ELF-1 (cell line): ENCODE data around the gene MMRN2.

Source experiments
- DNase-seq: peaks from one replicate; pipeline ENCODE4 v3.0.0-alpha.2; 2016; ENCODE audit warnings: low read depth, low spot score

The MMRN2 gene

DNA sequence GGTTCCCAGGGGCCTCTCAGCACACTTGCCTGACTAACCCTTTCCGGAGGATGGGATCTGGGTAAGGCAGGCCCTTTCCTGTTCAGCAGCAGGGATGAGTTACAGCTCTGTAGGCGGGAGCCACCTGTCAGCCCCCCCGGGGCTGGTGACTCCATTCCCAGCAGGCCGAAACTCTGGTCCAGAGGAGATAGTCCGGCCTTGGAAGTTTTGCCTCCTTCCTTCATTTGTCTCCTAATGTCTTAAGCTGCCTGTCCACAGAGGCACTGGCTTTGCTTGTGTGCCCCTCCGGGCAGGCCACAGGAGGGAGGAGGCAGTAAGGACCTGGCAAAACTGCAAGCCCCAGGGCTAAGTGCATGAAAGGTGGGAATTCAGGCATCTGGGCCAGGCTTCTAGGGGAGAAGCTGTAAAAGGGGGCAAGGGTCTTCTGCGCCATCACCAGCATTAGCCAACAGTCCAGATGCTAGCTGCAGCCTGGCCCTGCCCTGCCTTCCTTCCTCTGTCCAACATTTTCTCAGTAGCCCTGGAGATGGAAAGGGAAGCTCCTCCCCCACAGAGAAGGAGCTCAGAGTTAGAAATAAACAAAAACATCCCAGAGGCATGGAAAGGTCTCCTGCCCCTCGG is 12.1 kb upstream of the MMRN2 start:
- DNase-seq = peak; percentile 64

DNA sequence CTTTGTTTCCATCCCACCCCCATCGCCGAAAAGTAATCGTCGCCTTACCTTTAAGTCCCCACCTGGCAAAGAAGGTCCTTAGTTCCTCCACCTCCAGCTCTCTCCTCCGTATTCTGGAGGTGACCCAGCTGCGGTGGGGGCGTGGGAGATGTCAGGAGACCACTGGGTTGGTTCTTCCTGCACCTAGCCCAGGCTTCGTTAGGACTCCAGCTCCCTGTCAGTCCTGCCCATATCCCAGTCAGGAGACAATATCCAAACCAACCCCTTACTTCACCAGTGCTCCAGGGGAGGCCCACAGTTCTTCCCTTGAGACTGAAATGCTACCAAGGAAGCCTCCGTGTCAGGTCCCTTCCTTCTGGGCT is 11.6 kb upstream of the MMRN2 start:
- no peak for DNase-seq

DNA sequence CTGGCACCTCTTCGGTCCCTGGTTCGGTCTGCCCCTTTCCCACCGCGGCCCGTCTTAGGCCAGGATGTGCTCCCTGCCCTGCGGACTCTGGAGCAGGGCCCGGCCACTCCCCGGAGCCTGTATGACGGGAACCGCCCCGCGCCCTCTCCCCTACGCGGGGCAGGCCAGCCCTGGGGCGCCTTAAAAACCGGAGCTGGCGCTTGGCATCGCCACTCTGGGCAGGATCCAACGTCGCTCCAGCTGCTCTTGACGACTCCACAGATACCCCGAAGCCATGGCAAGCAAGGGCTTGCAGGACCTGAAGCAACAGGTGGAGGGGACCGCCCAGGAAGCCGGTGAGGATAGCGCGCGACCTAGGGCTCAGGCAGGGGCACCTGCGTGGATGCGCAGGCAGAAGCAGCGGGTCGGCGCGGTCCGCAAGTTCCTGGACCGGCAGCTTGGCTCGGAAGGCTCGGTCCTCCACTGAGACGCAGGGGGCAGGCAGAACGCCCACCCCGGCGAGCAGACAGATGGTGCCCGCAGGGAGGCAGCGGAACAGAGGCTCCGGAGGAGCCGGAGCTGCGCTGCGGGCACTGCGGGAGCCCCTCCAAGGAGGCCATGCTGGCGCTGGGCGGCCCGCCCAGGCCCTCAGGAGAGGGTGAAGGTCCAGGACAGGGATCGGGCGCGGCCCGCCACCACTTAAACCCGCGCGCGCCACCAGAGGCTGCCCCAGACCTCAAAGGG is 11.0 kb upstream of the MMRN2 start, which contains the start of gene ADIRF:
ADIRF (plus strand) TSS at position 212 of the 723 bp plus-strand sequence; CDS start at position 275, 63 bp downstream.
- peak; percentile 39 for DNase-seq

DNA sequence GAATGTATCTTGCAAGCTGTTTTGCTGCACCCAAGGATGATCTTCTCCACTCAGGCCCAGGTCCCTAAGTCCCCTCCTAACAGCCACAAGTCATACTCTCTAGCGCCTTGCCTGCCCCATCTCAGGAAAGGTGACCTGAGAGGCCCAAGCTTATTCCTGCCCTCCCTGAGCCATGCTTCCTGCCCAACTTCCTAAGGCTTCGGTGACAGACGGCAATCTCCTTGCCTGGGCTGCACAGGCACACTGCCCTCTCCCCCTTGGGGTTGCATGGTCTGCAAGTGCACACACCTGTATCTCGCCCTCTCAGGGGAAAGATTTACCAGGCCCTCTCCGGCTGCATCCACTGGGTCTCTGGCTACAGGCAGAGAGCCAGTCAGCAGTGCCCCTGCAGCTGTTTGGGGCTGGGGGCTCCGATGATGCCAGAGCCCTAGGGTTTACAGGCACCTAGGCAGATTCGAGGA is 10.1 kb upstream of the MMRN2 start:
- DNase-seq = no peak

DNA sequence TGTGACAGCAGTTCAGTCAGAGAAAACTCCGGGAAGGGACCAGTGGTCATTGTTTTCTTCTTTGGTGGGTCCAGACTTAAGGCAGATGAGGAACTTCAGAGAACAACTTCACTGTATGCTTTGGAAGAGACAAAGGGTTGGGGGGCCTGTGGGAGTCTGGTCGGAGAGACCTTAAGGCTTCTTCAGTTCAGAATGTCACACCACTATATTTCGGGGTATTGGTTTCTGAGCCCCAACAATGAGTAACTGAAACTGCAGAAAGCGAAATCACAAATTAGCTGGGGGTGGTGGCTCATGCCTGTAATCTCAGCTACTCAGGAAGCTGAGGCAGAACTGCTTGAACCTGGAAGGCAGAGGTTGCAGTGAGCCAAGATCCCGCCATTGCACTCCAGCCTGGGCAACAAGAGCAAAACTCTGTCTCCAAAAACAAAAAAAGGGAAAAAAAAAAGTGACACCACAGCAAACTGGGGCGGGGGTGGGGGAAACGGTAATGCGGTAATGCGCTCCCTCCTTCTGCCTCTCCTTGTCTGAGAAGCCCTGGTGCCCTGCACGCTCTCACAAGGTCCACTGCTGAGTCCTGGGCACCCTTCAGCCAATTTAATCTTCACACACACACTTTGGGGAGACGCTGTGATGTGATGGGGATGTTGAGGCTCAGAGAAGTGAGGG is 8.7 kb upstream of the MMRN2 start:
- DNase-seq = no peak

DNA sequence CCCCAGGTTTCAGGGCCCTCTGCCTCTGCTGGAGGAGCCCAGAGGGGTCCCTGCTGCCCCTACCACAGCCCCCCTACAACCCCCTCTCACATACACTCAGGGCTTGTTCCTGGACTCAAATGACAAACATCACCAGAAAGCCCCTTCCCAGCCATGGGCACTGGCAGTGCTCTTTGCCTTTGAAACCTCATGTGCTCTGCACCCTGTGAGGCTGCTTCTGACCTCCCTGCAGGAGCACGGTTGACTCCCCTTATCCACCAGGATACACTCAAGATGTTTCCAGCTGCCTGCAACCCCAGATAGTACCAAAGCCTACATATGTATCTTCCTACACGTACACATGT is 7.4 kb upstream of the MMRN2 start:
- DNase-seq = no peak

DNA sequence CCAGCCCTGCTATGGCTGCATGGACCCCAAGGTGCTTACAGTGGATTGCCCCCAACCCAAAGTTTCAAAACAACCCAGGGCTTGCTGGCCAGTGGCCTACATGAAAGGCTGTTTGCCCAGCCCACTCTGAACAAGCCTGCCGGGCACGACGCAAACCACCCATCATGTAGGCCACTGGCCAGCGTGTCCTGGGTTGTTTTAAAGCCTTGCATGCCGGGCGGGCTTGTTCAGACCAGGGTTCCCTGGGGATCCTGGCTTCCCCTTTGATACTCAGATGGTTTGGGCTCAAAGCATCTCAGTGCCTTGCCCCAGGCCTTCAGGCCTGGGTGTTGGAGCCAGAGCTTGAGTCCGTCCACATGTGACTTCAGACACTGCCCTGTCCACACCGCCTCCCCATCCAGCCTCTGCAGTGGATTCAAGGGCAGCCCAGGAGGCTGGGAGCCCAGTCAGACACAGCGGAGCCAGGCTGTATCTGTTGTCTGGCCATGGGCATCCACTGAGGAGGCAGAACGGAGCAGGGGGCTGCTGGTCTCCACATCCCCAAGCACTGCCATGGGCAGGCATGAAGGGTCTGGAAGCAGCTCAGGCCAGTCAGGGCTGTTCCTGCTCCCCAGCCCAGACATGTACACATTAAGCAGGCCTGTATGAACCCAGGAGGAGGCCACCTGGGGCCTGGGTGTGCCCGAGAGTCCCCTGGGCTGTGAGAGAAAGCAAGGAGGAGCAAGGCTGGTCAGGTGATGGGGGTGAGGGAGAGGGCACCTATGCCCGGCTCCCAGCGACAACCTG is 6.8 kb upstream of the MMRN2 start:
- no peak for DNase-seq

DNA sequence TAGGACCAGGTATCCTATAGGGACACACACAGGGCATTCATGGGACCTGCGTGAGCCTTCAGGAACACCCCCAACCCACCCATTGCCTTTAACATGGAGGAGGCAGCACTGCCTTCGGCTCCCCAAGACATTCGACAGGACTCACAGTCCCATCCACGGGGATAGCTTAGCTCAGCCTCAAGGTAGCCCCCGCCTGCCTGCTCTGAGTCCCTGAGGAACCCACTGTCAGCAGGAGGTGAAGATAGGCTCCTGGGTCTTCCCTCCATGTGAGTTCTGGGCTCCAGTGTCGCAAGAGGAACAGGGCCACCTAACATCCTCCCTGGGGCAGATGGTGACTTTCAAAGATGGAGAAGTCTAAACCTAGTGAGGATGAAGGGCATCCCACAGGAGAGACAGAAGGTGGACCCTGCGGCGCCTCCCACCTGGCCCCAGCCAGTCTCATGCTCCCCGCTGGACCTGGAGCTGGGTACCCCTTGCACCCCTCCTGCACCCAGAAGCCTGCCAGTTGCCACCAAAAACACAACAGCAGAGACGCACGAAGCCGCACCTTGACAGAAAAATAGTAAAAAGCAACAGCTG is 6.0 kb upstream of the MMRN2 start:
- DNase-seq = no peak

DNA sequence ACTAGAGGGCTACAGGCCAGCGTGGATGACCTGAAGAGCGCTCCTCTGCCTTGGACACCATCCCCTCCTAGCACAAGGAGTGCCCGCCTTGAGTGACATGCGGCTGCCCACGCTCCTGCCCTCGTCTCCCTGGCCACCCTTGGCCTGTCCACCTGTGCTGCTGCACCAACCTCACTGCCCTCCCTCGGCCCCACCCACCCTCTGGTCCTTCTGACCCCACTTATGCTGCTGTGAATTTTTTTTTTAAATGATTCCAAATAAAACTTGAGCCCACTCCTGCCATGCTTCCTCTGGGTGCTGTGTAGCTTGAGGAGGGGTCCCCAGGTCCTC is 5.5 kb upstream of the MMRN2 start:
- DNase-seq = no peak

DNA sequence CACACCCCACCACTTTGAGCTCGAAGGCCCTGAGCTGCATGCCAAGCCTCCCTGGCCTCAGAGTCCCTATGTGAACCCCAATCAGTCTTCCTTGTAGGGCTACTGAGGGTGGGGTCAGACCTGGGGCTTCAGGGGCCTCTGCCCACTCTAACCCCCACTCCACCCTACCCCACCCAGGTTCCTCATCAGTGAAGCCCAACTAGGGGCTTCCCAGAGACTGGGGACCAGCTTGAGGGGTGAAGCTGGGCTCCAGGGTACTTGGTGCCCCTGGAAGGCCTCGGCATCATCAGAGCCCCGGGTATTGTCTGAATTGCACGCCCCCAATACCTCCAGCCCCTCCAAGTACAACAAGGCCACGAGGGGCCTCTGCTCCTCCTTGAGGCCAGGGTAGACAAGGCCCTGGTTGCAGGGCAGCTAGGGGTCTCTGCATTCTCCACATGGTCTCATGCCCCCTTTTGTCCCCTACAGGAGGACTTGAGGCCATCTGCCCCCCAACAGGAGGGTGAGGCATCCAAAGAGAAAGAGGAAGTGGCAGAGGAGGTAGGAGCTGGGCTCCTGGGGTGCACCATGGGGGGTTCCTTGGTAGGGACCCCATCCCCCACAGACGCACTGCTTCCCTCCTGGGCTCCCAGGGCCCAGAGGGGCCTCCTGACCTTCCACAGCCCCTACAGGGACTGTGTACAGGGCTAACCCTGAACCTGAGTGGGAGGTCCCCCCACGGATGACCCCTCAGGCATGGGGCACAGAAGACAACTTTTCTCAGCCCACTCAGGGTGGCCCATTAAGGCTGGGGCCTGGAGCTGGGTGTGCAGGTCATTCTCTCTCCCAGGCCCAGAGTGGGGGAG is 4.9 kb upstream of the MMRN2 start:
- no peak for DNase-seq

DNA sequence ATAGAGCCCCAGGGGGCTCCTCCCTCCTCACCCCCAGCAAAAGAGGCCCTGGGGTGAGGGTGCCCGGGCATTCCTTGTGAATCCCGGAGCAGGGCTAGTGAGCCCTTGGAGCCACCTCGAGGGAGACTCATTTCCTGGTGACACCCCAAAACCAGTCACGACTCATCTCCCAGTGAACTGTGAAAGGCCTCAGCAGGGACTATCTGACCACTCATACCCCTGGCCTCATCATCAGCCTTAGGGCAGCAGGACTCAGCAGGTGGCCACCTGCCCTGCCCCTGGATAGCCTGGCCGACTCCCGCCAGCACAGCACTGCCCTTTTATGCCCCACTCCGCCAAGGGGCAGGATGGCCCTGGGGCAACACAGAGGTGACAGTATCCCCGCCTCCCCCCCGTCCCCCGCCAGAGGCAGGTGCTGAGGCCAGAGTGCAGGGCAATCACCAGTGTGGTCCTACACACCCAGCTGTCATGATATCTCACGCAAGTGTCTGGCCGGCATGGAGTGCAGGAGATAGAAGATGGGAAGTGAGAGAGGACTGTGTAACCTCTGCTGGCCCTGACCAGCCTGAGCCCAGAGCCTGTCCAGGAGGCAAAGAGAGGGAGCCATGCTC is 4.2 kb upstream of the MMRN2 start:
- no peak for DNase-seq

DNA sequence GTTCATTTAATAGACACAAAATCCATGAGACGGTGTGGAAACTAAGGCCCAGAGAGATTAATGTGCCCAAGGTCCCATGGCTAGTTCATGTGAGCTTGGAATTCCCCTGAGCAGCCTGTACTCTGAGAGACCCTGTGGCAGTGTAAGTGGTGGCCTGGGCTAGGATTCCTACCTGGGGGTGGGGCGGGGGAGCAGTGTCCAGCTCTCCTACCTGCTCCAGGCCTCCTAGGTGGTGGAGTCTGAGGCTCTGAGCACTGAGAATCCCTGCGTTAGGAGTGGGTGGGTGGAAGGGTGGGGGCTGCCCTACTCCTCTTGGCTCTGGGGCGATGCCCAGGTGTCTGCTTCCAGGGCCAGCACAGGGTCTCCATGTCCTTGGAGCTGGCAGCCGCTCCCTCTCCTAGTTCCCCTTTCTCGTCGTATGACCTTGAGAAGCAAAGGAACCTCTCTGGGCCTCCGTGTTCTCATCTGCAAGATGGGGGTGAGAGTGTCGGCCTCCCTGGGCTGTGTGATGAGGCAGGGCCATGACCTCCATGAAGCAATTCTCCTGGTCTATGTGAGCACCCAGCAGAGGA is 3.5 kb upstream of the MMRN2 start:
- no peak for DNase-seq

DNA sequence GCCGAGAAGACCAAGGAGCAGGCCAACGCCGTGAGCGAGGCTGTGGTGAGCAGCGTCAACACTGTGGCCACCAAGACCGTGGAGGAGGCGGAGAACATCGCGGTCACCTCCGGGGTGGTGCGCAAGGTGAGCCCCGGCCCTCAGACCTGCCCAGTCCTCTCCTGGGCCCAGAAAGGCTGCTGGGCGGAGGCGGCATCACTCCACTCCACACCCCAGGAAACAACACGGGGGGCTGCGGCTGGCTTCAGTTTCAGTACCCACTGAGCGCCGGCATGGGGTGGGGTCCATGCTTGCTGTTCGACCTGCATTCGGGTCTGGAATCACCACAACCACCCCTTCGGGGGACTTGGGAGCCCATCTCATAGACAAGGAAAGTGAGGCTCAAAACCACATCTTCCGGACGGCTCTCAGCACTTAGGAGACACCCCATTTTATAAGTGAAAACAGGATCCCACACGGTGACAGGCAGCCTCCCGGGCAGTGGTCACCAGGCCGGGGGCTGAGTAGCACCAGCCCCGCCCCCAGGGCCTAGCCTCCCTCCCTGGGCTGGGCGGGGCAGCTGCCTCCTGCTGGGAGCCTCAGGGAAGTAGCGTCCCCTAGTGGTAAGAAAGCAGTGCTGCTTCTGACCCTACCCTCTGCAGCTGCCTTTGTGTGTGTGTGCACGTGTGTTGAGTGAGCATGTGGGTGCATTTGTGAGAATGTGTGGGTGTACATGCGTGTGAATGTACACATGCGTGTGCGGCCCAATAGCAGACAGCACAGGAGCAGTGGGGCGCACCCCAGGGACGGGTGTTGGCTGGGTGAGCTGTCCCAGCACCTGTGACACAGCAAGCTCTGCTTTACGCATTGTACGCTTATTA is 2.8 kb upstream of the MMRN2 start:
- peak; percentile 88 for DNase-seq

DNA sequence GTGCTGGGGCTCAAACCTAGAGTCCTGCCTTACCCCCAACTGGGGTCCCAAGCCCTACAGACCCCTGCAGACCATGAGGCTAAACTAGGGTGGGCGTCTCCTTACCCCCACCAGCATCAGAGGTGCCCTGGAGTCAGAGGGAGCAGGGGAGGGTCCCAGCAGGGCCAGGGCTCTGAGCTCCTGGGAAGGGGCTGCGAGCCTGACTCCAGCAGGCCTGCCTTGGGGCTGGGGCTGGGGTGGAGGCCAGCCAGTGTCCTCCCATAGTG is 2.3 kb upstream of the MMRN2 start:
- no peak for DNase-seq

DNA sequence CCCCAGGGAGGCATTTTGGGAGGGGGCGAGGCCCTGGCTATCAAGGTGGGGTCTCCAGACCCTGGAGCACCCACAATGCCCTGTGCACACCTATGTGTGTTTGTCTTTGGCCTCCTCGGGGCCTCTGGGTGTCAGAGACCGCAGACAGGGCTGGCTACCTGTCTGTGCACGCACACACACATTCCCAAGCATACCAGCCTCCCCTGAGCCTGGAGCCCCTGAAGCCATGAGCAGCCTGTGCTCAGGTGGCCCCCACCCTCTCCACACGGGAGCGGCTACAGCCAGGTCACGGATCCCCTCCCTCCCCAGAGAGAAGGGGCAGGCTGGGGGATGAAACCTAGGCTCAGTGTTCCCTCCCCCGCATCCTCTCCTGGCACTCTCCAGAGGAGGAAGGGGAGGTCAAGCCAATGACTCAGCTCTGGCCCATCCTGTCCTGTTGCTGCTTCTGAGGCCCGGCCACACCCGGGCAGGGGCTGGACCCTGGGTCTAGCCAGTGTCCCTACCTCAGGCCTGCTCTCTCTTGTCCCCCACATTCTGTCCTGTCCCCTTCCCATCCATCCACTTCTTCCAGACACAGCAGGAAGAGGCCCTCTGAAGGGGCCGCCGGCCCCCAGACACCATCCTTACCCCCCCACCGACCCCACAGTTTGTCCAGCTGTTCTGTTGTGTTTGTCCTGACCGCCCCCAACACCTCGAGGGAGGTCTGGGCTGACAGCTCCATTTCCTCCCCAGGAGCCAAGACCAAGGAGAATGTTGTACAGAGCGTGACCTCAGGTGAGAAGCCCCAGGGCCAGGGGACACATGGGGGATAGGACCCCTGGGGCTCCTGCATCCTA is 1.7 kb upstream of the MMRN2 start:
- peak; percentile 72 for DNase-seq

DNA sequence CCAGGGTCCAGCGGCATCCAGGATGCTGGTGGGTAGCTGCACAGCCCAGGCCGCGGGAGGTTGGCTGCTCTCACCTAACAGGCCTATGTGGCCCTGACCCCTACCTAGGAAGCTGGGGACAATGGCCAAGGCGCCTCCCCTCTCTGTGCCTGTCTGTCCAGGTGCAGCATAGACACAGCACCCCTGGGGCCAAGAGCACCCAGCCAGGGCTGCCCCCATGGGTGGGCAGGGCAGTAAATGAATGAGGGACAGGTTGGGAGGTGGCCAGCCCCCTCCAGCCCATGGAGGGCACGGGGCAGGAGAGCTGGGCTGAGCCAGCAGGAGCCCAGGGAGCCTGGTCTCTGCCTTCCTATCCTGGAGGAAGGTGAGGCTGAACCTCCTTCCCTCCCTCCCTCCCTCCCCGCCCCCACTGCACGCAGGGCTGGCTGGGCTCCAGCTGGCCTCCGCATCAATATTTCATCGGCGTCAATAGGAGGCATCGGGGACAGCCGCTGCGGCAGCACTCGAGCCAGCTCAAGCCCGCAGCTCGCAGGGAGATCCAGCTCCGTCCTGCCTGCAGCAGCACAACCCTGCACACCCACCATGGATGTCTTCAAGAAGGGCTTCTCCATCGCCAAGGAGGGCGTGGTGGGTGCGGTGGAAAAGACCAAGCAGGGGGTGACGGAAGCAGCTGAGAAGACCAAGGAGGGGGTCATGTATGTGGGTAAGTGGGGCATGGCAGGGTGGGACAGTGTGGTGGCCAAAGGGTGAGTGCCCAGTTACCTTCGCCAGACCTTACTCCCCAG is 893 bp upstream of the MMRN2 start, which contains the start of gene SNCG:
SNCG (plus strand) TSS at position 484 of the 785 bp plus-strand sequence; CDS start at position 583, 99 bp downstream.
- no peak for DNase-seq

DNA sequence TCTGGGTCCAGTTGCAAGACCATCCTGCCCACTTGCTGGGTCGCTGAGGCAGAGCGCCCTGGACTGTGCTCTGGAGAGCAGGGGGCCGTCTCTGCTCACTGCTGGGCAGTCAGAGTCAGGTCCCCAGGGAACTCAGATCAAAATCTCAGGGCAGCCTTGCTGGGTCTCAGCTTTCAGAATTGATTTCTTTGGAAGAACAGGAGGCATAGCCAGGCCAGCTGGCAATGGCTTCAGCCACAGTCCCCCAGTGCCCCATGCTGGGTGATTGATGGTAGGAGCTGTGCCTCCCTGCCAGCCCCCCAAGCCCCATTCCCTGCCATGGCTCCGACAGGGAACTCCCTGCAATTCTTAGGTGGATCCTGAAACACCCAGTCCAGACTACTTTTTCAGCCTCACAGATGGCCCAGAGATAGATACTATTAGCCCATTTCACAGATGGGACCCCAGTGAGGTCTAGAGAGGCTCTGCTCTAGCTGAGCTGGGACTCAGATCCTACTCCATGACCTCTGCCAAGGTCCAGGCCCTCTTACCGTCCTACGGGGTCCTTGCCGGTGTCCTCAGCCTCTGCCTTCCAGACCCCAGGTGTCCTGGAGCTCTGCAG is 467 bp downstream of the MMRN2 start:
- no peak for DNase-seq
